Common myeloid progenitor, CD34-positive (primary cell): Measurements from ENCODE around the gene MPST.

Source experiments
- CTCF ChIA-PET: fragments of 350-600 bp; sonication (Branson Sonifier 250); formaldehyde crosslinking; loops from one replicate; lab custom pipeline; 2021; ENCODE audit warnings: antibody characterized with exemption; lab: Charles Lee
- POLR2A ChIA-PET: fragments of 350-600 bp; sonication (Branson Sonifier 250); formaldehyde crosslinking; loops from one replicate; lab custom pipeline; 2021; ENCODE audit warnings: antibody characterized with exemption; lab: Charles Lee
- DNase-seq, 3 donors: peaks; one replicate each; pipeline versions ENCODE4 v3.0.0 to v3.0.0-alpha.2; 2013
- H3K27ac ChIP-seq, 2 experiments: 1 replicate in 1 of 2; 2 replicates in 1 of 2; pipeline ENCODE4 v1.7.0; 2013; ENCODE audit warnings: inconsistent platforms in 2 of 2, low read length in 2 of 2, mild to moderate bottlenecking in 2 of 2, low read depth in 1 of 2, moderate library complexity in 1 of 2; ENCODE audit not compliant: severe bottlenecking in 2 of 2, insufficient read depth in 1 of 2, poor library complexity in 1 of 2
- H3K27me3 ChIP-seq, 5 experiments: replicated peaks in 2 of 5; 1 replicate in 3 of 5; 2 replicates in 2 of 5; pipeline versions ENCODE4 v1.6.1 to v1.7.0; 2013; ENCODE audit warnings: low read length in 4 of 5, mild to moderate bottlenecking in 2 of 5, moderate library complexity in 2 of 5, inconsistent platforms in 1 of 5; ENCODE audit not compliant: insufficient read depth in 5 of 5, control insufficient read depth in 4 of 5
- H3K36me3 ChIP-seq, 4 experiments: 1 replicate in 2 of 4; 2 replicates in 2 of 4; pipeline versions ENCODE4 v1.6.1 to v1.7.0; 2013; ENCODE audit warnings: low read length in 3 of 4, control low read depth in 1 of 4, mild to moderate bottlenecking in 1 of 4; ENCODE audit not compliant: control insufficient read depth in 4 of 4, insufficient read depth in 4 of 4
- H3K4me1 ChIP-seq, 4 experiments: 1 replicate in 3 of 4; 2 replicates in 1 of 4; pipeline versions ENCODE4 v1.6.1 to v1.7.1; 2013; ENCODE audit warnings: low read length in 3 of 4, mild to moderate bottlenecking in 3 of 4, control low read depth in 1 of 4, inconsistent platforms in 1 of 4, moderate library complexity in 1 of 4; ENCODE audit not compliant: control insufficient read depth in 4 of 4, insufficient read depth in 4 of 4; ENCODE audit errors: control extremely low read depth in 1 of 4
- H3K4me3 ChIP-seq, 7 experiments: 1 replicate in 4 of 7; 2 replicates in 3 of 7; pipeline versions ENCODE4 v1.5.1 to v1.7.0; 2013; ENCODE audit warnings: mild to moderate bottlenecking in 7 of 7, low read length in 6 of 7, moderate library complexity in 6 of 7, inconsistent platforms in 2 of 7, low read depth in 2 of 7, control low read depth in 1 of 7; ENCODE audit not compliant: insufficient read depth in 4 of 7, control insufficient read depth in 1 of 7; ENCODE audit errors: extremely low read depth in 1 of 7
- H3K9me3 ChIP-seq, 5 experiments: 1 replicate in 4 of 5; 2 replicates in 1 of 5; pipeline versions ENCODE4 v1.6.1 to v1.7.1; 2013; ENCODE audit warnings: low read length in 4 of 5, mild to moderate bottlenecking in 2 of 5, inconsistent platforms in 1 of 5, low read depth in 1 of 5, moderate library complexity in 1 of 5; ENCODE audit not compliant: control insufficient read depth in 4 of 5, insufficient read depth in 2 of 5; ENCODE audit errors: control extremely low read depth in 1 of 5
- WGBS: methylation state at CpG from one replicate; pipeline ENCODE4 v1.1.5; 2013; ENCODE audit not compliant: insufficient coverage; 5-methylcytosine and 5-hydroxymethylcytosine counted together

MPST gene

DNA sequence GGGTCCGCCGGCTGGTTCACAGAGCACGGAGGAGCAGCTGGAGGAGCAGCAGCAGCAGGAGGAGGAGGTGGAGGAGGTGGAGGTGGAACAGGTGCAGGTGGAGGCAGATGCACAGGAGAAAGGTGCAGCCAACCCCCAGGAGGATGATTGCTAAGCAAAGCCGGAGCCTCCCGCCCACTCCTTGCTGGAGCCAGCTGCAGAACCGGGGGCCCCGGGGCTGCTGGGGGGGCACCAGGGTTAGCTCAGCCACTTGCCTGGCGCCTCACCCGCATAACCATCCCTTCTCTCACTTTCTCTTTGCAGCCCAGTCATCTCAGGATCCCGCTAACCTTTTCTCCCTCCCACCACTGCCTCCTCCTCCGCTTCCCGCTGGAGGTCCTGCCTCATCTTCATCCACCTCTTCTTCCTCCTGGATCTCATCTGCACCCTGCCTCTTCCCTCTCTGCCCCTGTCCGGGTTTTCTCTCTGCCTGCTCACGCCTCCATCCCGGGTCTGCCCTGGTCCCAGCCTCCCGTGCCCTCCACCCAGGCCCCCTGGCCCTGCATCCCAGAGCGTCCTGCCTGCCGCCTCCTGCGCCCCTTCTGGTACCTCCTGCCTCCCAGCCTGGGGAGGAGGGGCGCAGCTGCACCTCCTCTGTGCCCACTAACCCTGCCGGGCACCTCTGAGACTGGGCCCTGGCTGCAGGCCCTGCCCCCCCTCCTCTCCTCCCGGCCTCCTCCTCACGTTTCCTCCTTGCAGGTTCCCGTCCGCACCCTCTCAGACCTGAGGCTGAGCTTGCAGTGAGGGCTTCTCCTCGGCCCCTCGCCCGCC is 41.5 kb downstream of the MPST start:
- H3K36me3 ChIP-seq = peaks cover 0 to 25% (median 5%) of the 10 kb centered on the region in 4 experiments
- ChIA-PET CTCF (no interaction called here), POLR2A (no interaction called here)

DNA sequence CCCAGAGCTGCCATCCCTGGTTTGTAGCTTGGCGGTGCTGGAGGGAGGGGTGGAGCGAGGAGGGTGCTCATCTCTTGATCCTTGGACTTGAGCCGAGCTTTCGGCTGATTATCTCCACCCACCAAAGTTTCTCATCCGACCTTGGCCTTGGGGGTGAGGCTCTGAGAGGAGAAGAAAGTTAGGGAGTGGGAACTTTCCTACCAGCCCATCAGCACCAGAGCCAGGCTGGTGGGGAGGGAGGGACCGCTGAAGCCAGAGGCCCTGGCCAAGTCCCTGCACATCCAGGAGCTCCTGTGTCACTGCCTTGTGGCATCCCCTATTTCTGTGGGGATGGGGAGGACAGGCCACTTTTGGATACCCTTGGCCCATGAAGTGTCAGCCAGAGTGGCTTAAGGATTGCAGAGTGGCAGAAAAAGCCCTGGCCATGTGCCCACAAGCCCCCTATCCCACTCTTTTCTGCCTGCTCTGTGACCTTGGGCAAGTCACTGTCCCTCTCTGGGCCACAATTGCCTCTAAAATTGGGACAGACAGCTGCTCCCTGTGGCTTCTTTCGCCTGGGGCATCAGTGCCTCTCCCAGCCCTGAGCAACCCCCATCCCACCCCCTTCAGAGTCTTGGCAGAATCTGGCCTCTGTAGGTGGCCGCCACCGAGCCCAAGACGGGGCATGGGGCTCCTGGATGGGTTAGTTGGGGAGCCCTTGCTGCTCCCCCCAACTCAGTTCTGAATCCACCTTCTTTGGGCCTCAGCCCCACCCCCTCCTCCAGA is 42.3 kb downstream of the MPST start:
- Histone ChIP-seq H3K27ac (no peak overlapping the region), H3K4me3 (no peak overlapping the region), H3K9me3 (no peaks in the 10 kb centered on the region), H3K36me3 (peaks cover 0 to 19% (median 5%) of the 10 kb centered on the region in 4 experiments), H3K4me1 (peaks cover 0 to 2% (median 0%) of the 10 kb centered on the region in 4 experiments), H3K27me3 (peaks cover 0 to 3% (median 0%) of the 10 kb centered on the region in 5 experiments)
- CTCF ChIA-PET = no interaction called here
- POLR2A ChIA-PET = no interaction called here
- DNase-seq = no peak
- WGBS = 95% methylated on average over 4 of the region's 10 CpGs

More for the DNA sequence above, 41.5 kb downstream of the MPST start:
- 90% methylated on average over 17 of the region's 28 CpGs for WGBS
- H3K4me3 ChIP-seq = no peak overlapping the region
- no peaks in the 10 kb centered on the region for H3K9me3 ChIP-seq
- peaks cover 0 to 2% (median 0%) of the 10 kb centered on the region in 4 experiments for H3K4me1 ChIP-seq
- H3K27ac ChIP-seq = no peak overlapping the region
- DNase-seq = no peak
- H3K27me3 ChIP-seq = no peaks in the 10 kb centered on the region

DNA sequence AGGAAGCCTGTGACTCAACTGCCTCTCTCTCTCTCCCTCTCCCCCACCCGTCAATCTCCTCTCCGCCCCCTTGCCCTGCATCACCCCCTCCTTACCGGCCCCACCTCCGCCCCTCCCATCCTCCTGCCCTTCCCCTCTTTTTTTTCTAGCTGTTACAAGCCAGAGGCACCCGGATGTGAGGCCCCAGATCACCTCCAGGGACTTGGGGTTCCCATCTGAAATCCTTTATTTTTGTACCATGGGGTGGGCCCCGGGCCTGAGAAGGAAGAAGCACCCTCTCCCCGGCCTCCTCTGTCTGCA is 42.8 kb downstream of the MPST start:
- WGBS = 50% methylated on average over 5 of the region's 7 CpGs
- H3K27ac ChIP-seq = no peak overlapping the region
- no peak for DNase-seq
- H3K27me3 ChIP-seq = peaks cover 0 to 5% (median 0%) of the 10 kb centered on the region in 5 experiments
- ChIA-PET CTCF (interaction anchor here (0.9 kb wide), 1 partner anchor 19 kb away, joined by 3 read pairs; no protein-coding TSS in a partner anchor), POLR2A (no interaction called here)
- peaks cover 0 to 14% (median 4%) of the 10 kb centered on the region in 4 experiments for H3K36me3 ChIP-seq
- no peak overlapping the region for H3K4me3 ChIP-seq
- no peaks in the 10 kb centered on the region for H3K9me3 ChIP-seq
- H3K4me1 ChIP-seq = peaks cover 0 to 2% (median 0%) of the 10 kb centered on the region in 4 experiments

DNA sequence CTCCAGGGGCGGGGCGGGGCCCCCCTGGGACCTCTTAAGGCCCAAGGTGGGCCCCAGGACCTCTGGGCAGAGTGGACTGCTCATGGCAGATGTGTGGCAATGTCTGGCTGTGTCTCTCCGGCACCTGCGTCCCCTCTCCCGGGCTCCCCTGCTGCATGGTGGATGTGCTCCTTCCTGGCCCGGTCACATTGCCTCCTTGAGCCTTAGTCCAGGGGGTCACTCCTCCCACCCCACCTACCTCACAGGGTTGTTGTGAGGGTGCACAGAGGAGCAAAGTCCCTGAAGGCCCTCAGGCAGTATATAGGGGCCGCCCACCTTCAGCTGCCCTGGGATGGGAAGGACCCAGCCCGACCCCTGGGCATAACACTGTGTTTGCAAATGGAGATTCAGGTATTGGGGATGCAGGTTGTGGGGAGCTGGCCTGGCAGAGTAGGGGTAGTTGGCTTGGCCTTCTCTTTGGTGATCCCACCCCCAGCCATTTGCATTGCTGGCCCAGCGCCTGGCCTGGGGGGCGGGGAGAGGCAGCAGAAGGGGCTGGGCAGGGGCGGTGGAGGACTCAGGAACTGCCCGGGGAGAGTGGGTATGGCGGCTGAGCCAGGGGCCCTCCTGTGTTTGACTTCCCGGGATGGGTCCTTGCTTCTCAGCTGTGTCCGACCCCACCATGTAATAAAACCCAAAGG is 43.3 kb downstream of the MPST start:
- no peak overlapping the region for H3K4me3 ChIP-seq
- WGBS = 100% methylated on average over 4 of the region's 15 CpGs
- no peaks in the 10 kb centered on the region for H3K9me3 ChIP-seq
- DNase-seq = no peak
- peaks cover 0 to 2% (median 0%) of the 10 kb centered on the region in 4 experiments for H3K4me1 ChIP-seq
- peaks cover 0 to 10% (median 1%) of the 10 kb centered on the region in 4 experiments for H3K36me3 ChIP-seq
- H3K27ac ChIP-seq = no peak overlapping the region
- peaks cover 0 to 10% (median 3%) of the 10 kb centered on the region in 5 experiments for H3K27me3 ChIP-seq
- POLR2A ChIA-PET = no interaction called here
- CTCF ChIA-PET = interaction anchor here (0.9 to 1.5 kb wide), 2 partner anchors 14 to 20 kb away, joined by 3 to 5 read pairs; no protein-coding TSS in a partner anchor

DNA sequence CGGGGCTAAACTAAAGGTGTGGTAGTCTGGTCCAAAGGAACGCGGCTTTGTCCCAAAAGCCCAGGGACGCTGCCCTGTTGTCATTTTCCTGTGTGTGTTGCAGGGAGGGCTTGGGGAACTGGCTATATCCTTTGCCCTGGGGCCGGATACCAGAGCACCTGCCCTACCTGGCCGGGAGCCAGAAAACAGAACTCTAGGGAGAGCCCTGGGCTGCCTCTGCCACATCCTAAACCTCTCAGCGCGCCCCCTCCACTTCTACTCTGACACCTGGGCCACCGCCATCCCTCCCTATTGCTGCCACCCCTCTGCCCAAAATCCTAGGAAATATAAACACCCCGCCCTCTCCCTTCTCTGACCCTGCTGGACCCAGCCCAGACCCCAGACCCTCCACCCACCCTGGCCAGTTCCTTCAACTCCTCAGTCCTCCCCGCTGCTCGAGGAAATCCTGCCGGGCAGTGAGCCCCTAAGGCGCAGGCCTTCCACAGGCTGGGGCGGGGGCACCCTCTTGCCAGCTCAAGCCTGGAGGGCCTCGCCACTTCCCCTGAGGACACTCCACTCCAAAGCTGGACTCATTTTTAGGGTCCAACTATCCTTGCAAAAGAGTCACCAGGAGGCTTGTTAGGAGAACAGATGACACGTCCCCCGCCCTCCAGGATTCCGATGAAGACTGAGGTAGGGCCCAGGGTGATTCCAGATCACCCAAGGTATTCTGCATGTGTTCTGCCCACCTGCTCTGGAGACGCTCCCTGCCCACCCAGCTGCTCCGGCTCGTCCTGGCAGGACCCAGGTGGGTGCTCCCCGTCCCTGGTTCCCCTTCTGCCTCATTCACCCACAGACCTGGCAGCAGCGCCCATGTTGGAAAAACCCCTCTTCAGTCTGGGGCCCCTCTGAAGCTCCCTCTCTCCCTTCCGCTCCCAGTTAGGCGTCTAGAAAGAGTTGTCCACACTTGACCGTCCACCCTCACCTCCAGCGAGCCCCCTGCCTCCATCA is 44.2 kb downstream of the MPST start:
- Histone ChIP-seq H3K9me3 (no peaks in the 10 kb centered on the region), H3K27me3 (peaks cover 0 to 19% (median 12%) of the 10 kb centered on the region in 5 experiments), H3K36me3 (peaks cover 0 to 6% (median 1%) of the 10 kb centered on the region in 4 experiments), H3K4me3 (no peak overlapping the region), H3K27ac (no peak overlapping the region), H3K4me1 (peaks cover 0 to 4% (median 0%) of the 10 kb centered on the region in 4 experiments)
- WGBS = 92% methylated on average over 26 of the region's 28 CpGs
- CTCF ChIA-PET = interaction anchor here (1.5 to 2.0 kb wide), 2 partner anchors 9 to 13 kb away, joined by 5 to 8 read pairs; no protein-coding TSS in a partner anchor
- DNase-seq = no peak
- POLR2A ChIA-PET = no interaction called here

DNA sequence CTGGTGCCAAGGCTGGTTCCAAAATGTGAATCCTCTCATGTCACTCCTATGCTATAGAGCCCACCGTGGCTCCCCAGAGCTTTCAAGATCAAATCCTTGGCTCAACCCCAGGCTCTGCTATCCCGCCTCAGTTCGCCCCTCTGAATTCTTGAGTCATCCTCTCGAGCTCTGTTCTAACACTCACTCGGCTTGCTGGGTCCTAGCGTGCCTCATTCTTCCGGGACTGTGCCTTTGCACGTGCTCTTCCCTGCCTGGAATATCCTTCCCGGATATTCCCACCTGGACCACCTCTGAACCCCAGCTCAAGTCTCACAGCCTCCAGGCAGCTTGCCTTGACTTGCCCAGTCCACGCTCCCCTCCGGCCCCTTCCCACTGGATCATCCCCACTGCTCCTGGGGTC is 45.0 kb downstream of the MPST start:
- Histone ChIP-seq H3K9me3 (no peaks in the 10 kb centered on the region), H3K4me1 (peaks cover 0 to 6% (median 0%) of the 10 kb centered on the region in 4 experiments), H3K4me3 (no peak overlapping the region), H3K27ac (no peak overlapping the region), H3K36me3 (peaks cover 0 to 4% (median 0%) of the 10 kb centered on the region in 4 experiments), H3K27me3 (peaks cover 0 to 27% (median 14%) of the 10 kb centered on the region in 5 experiments)
- DNase-seq = no peak
- WGBS = 96% methylated on average over 11 of the region's 11 CpGs
- ChIA-PET CTCF (interaction anchor here (1.5 to 2.0 kb wide), 2 partner anchors 9 to 12 kb away, joined by 5 to 8 read pairs; no protein-coding TSS in a partner anchor), POLR2A (no interaction called here)
